Endometrial microvascular endothelial cells (primary cell): ENCODE data around the gene ARHGAP26. TPM values are rescaled to one million over a fixed set of nuclear protein-coding genes. Genes with fewer than 3 reads are reported as not detected.

ENCODE experiments used
- in situ Hi-C: cut with HindIII; loops from 2 replicates; pipeline ENCODE4 v1.10.0; 2017; ENCODE audit warnings: low sequenced_read_pairs, low pct_unique_long_range_greater_than_20kb; ENCODE audit errors: inconsistent ontology term
- total RNA-seq: library from RNA; depleted of rRNA; stranded (reverse); fragments of >200 nt; gene quantifications from one replicate; pipeline ENCODE4 v1.2.3, GENCODE V29; 2015; ENCODE audit errors: inconsistent ontology term

Gene ARHGAP26
- total RNA-seq, 1 donor from 2014 or later = 20.4 TPM

- in situ Hi-C loops = no loop called here
These were observed 9.1 kb downstream of the ARHGAP26 start for GRCh38 chr5:142779163-142779840.

- in situ Hi-C loops = no loop called here
These were observed 10.7 kb downstream of the ARHGAP26 start for GRCh38 chr5:142780871-142781270.

- in situ Hi-C loops = no loop called here
These were observed 12.9 kb downstream of the ARHGAP26 start for GRCh38 chr5:142782976-142783530.

DNA sequence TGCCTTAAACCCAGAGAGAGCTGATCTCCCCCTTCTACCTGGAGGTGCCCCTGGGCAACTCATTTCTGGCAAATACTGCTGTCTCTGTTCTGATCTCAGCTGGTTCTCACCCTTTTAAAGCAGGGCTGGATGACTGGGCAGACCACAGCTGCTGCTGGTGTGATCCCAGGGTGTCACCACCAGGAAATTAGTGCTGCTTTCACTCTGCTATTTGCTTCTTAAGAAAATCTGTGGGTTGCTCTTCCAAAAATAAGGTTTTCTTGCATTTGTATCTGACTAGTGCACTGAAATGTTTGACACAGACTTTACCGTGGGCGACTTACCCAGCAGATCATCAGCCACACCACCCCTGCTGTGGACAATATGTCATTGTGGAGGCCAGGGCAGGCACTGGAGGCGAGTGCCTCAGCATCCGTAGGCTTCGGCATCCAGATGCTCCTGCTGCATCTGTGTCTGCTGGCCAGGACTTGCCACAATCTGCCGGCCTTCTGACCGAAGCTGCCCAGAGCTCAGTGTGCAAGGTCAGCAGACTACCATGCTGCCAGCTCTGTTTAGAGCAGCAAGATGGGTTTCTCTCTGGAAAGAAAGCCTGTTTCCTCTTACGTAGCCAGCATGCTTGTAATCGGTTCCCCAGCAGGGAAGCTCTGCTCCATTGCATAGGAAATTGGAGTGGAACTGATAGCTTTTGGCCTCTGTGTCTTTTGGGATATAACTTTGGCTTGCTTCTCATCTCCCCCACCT lies 13.6 kb downstream of the ARHGAP26 start:
- in situ Hi-C loops = no loop called here

DNA sequence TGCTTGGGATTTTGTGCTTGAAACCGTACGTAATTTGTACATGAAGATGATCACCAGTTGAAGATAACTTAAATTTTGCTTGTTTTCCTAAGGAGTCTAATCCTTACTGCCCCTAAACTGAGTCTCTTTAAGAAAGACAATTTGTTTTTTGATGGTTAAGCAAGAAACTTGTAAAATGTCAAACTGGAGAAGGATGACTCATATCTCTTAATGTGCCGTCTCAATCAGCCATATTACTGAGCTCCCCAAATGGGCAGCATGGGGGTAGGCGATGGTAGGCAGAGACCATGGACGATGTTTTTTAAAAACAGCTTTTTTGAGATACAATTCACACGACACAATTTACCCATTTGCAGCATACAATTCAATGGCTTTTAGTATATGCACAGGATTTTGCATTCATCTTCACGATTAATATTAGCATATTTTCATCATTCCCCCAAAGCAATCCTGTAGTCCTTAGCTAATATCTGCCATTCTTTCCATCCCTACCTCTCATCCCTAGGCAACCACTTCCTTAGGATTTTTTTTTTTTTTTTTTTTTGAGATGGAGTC lies 14.3 kb downstream of the ARHGAP26 start:
- in situ Hi-C loops = no loop called here

DNA sequence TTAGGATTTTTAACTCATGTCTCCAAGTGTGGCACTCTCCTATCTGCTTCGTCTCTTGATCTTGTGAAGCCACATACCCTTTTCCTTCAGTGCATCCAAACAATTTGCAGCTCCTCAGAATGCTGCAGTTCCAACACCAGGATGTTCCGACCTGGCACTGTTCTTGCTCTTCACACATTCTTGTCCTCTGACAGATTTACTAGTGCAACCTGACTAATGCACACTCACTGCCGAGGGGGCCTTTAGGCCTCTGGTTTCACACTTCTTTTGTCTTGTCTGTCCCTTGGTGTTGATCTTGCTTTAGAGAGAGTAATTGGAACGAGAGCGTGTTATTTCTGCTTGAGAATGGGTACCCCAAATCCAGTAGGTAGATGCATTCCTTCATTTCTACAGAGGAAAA lies 15.0 kb downstream of the ARHGAP26 start:
- in situ Hi-C loops = no loop called here

DNA sequence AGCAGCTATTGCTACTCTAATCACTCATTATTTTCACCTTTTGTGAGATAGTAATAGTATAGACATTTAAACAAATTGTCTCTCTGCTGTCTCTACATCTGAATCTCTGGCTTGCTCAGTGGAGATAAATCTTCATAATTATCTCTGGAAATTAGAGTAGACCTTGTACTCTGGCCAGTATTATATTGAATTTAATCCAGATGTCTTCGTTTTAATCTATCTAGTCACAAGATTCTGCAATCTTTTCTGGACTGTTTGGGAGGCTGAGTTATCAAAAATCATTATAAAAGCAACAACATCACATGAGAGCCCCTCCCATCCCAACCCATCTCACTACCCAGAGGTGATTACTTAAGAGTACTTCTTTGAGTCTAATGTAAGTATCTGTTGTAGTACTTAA lies 19.0 kb downstream of the ARHGAP26 start:
- in situ Hi-C loops = no loop called here

GRCh38 chr5:142792012-142792864 lies 22.1 kb downstream of the ARHGAP26 start:
- in situ Hi-C loops = no loop called here

GRCh38 chr5:142792865-142793232 lies 22.7 kb downstream of the ARHGAP26 start:
- in situ Hi-C loops = no loop called here

GRCh38 chr5:142794537-142794936 lies 24.4 kb downstream of the ARHGAP26 start:
- in situ Hi-C loops = no loop called here

- in situ Hi-C loops = no loop called here
These were observed 25.1 kb downstream of the ARHGAP26 start for GRCh38 chr5:142795251-142795650.

DNA sequence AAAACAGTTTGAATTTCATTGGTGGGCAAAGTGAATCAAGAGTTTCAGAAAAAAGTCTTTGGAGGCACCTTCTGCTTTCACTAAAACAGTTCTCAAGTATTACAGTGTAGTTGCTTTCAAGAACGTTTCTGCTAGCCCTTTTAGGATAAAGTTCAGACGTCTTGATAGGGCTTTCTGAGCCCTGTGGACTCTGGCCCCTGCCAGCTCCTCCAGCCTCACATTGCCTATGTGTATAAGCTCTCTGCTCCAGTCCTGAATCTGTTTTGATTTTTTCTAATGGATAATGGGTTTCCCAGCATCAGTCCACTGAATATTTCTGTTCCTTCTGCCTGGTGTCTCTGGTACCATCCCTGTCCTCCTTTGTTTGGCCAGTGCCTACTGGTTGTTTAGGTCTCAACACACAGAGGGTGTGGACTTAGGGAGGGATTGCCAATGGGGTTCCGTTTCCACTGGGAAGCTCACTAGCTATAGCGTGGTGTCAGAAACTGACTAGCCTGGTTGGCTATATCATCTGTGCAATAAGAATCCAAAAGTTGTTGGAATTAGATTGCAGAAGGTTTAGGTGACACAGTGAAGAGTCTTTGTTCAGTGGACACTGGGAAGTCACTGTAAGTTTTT lies 26.4 kb downstream of the ARHGAP26 start:
- in situ Hi-C loops = no loop called here

DNA sequence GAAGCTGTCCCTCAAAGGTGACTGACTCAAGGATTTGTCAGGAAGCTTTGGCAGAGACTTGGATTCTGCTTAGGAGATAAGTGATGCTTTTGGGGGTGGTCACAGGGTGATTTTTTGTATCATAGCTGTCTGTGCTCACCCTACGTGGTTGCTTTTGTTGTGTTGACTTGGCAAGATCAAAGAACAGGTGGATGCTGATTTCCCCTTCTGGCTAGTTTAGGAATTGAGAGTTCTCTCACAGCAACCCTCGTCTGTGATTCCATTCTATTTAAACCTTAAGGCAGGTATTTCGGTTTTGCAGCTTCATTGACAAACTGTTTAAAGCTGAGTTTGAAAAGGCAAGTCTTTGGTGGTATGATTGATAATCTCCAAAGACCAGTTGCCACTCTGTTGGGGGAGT lies 27.2 kb downstream of the ARHGAP26 start:
- in situ Hi-C loops = no loop called here

DNA sequence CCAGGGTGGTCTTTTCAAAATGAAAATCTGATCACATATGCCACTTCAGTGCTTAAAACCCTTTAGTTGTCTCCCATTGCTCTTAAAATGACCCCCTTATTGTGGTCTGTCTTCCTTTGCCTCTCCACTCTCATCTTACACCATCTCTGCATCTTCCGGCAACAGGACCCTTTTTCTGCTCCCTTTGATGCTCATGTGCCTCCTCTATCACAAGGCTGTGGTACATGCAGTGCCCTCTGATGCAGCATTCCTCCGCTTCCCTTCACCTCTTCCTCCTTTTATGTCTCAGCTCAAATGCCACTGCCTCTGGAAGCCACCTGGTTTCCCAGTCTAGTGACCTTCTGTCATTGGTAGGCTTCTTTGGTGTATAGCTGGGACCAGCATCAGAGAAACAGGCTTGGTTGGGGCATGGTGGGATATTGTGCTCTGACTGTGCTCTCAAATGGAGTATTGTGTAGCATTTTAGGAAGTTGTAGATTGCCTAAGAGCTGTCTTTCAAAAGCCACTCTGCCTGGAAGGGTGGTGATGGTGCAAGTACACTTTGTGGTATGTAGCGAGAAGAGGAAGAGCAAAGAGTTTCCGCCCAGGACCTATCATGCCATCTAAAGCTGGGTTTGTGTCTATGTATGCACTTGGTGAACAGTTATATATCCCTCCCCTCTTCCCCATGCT lies 28.1 kb downstream of the ARHGAP26 start:
- in situ Hi-C loops = no loop called here

GRCh38 chr5:142800776-142801494 lies 30.8 kb downstream of the ARHGAP26 start:
- in situ Hi-C loops = no loop called here

GRCh38 chr5:142801495-142801871 lies 31.3 kb downstream of the ARHGAP26 start:
- in situ Hi-C loops = no loop called here

- in situ Hi-C loops = no loop called here
These were observed 33.4 kb downstream of the ARHGAP26 start for GRCh38 chr5:142803428-142804125.
